ENCODE data around the gene IL25.
"Not testable (repeated sequence)": the region's sequence is repeated elsewhere in the genome, so short reads cannot be mapped to it uniquely, and the experiment has no call there.

The IL25 gene

DNA sequence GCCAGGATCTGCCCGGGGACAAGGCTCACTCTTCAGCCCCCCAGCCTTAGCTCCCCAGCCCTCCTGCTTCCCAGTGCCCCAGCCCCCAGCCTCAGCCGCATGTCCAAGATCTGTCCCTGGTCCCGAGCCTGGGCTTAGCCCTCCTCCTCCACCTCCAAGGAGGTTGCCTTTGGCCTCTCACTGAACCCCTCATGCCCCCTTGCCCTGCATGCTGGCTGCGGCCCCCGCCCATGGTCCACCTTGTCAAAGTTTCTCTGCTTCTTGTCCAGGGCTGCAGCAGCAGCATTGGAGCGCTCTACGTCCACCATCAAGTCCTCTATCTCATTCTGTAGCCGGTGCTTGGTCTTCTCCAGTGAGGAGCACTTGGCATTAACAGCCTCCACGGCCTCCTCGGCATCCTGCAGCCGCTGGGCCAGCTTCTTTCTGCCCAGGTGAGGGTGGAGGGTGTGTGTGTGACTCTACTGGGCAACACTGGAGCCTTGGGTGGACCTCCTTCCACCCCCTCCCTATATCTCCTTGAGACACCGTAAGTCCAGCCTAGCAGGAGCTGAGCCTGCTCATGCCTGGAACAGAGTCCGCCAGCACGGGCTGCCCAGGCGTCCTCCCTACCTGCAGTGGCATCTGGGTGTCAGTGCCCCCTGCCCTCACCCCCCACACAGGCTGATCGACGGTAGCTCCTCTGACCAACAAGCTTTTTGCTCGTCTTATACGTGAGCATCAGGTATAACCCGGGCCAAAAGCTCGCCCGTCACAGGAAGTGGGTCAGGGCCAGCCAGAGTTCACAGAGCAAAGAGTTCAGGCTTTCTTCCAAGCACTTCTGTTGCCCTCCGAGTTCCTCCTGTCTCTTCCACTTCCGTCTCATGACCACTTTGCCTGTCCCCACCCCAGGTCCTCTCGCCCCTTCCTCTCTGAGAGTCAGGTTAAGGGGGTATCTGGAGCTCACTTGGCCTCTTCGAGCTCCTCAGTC lies 15.6 kb downstream of the IL25 start:
- in situ Hi-C loops (cut with MboI; ENCODE audit: low sequenced_read_pairs) = no loop called here

DNA sequence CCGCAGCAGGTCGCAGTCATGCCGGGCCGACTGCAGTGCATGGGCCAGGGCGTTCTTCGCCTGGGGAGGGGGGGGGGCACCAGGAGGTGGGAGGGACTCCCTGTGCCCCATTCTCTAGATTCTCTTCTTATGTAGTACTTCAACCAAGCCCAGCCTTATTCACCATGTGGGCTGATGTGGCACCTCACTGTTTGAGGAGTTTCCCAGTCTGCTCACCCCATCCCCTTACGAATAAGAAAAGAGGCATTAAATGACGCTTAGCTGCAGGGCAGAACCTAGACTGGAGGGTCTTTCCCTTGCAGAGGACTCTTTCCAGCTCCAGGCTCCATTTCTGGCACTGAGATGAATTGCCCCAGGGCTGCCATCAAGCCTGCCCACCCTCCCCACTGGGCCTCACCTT lies 16.4 kb downstream of the IL25 start:
- in situ Hi-C loops (cut with MboI; ENCODE audit: low sequenced_read_pairs) = no loop called here

DNA sequence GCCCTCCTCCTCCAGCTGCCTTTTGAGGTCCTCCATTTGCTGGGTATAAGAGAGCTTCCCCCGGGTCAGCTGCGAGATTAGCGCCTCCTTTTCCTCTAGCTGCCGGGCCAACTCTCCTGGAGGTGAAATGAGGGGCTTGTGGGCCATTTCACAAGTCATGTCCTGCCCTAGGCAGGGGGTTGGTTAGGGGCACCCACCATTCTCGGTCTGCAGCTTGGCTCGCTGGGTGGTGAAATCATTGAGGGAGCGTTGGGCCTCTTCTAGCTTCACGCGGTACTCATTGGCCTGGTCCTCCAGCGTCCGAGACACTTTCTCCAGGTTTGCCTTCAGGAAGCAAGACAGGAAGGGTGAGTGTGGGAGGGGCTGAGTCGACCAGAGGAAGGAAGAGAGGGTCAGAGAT lies 16.8 kb downstream of the IL25 start:
- in situ Hi-C loops (cut with MboI; ENCODE audit: low sequenced_read_pairs) = no loop called here

GRCh38 chr14:23389871-23390270 lies 17.3 kb downstream of the IL25 start:
- in situ Hi-C loops (cut with MboI; ENCODE audit: low sequenced_read_pairs) = not testable (repeated sequence)

DNA sequence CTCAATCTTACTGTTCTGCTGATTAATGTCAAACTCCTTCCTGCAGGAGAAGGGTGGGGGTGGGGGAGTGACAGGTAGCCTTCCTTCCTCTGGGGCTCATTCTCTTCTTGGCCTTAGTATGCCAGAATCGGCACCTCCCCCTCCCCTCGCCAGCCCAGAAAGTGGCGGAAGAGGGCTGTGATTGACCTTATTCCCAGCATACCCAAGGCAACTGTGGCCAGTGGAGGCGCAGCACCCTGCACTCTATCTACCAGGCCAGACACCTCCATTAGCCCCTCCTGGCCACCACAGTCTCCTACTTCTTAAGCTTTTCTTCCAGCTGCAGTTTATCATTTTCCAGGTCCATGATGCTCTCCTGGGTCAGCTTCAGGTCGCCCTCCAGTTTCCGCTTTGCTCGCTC lies 20.0 kb downstream of the IL25 start:
- in situ Hi-C loops (cut with MboI; ENCODE audit: low sequenced_read_pairs) = no loop called here

DNA sequence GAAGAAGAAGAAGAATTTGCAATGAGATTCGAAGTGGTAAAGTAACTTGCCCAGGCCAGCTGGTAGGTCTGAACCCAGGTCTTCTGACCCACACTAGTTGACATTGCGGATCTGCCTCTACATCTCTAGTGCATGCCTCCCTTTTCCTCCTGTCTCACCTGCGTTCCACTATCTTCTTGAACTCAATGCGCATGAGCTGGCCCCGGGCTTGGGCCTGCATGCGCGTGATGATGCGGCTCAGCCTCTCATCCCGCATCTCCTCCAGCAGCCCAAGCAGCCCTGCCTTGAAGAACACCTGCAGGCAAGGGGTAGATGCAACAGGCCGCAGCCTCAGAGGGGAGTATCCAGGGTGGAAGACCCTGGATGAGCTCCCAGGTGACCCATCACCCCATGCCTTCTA lies 23.5 kb downstream of the IL25 start:
- in situ Hi-C loops (cut with MboI; ENCODE audit: low sequenced_read_pairs) = no loop called here

DNA sequence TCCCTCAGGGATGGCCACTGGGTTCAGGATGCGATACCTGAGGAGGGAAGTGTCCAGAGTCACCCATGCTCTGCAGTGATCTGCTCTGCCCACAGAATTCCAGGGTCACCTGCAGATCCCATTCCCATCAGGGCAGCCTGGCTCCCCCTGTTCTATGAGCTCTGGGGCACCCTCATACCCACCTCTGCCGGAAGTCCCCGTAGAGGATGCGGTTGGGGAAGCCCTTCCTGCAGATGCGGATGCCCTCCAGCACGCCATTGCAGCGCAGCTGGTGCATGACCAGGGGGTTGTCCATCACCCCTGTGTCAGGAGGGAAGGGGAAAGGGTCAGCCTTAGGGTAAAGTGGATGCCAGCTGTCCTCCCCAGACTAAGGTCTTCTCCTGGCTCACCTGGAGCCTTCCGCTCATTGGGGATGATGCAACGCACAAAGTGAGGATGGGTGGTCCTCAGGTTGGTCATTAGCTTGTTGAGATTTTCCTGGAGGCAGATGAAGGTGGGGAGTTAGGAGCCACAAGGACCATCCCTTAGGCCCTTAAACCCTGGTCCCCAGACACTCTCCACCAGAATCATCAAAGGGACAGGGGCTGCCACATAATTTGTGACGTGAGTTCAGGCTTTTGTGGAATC lies 24.3 kb downstream of the IL25 start:
- in situ Hi-C loops (cut with MboI; ENCODE audit: low sequenced_read_pairs) = no loop called here

DNA sequence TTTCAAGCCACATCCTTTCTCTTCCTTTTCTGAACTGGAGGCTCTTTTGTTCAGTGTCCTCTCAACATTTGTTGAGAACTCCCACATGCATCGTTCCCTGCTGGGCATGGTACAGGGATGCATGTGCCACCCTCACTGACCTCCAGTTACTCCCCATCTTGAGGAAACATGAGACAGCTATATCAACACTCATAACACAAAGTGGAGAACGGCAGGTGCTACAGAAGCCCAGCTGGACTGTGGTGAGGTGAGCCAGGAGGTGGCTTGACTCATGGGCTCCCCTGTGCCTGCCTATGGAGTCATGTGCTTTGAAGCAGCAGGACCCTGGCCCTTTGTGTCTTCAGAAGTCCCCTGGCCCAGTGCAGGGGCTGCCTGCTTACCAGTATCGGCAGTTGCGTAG lies 25.7 kb downstream of the IL25 start:
- in situ Hi-C loops (cut with MboI; ENCODE audit: low sequenced_read_pairs) = no loop called here

DNA sequence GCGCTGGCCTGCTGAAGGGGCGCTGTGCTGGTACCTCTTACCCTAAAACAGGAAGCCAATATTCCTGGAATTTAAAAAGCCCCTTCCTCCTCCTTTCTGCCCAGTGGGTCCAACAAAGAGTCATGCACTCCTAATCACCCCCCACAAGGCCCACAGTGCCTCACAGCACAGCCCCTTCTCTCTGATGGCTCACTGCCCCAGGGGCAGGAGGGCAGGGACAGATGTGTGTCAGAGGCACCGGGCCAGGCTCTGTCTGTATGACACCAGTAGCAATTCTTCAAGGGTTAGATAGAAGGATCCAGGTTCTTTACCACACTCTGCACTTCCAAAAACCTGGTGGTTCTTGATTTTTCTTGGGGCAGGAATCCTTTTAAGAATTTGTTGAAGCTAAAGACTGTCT lies 26.5 kb downstream of the IL25 start:
- in situ Hi-C loops (cut with MboI; ENCODE audit: low sequenced_read_pairs) = no loop called here

GRCh38 chr14:23399591-23399990 lies 27.0 kb downstream of the IL25 start:
- in situ Hi-C loops (cut with MboI; ENCODE audit: low sequenced_read_pairs) = no loop called here

DNA sequence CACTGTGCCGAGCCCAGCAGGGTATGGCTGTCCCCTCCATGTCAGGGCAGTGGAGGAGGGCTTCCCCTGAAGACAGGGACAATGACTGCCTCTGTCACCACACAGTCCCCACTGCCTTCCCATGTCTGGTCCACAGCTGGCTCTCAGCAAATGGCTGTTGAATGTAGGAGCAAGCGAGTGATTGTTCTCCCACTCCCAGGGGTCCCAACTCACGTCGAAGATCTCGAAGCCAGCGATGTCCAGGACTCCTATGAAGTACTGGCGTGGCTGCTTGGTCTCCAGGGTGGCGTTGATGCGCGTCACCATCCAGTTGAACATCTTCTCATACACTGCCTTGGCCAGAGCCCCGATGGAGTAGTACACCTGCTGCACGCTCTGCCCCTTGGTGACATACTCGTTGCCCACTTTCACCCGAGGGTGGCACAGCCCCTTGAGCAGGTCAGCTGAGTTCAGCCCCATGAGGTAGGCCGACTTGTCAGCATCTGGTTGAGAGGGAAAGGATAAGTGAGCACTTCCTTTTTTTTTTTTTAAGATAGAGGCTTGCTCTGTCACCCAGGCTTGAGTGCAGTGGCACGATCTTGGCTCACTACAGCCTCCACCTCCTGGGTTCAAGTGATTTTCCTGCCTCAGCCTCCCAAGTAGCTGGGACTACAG lies 28.0 kb downstream of the IL25 start:
- in situ Hi-C loops (cut with MboI; ENCODE audit: low sequenced_read_pairs) = not testable (repeated sequence)

DNA sequence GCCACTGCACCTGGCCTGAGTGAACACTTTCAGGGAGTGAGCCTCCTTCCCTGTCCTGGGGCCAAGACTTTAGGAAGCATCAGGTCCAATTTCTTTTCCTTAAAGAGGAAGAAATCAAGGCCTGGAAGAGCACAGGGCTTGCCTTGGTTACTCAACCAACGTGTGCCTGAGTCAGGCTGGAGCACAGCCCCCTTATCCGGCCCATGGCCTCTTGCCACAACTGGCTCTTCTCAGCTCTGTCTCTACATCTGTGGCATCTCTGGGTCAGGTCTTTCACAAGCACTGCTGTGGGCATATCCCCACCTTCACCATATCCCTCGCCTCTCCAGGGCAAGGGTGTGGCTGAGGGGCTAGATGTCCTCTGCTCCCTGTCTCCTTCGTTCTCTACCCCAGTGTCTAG lies 28.7 kb downstream of the IL25 start:
- in situ Hi-C loops (cut with MboI; ENCODE audit: low sequenced_read_pairs) = no loop called here

DNA sequence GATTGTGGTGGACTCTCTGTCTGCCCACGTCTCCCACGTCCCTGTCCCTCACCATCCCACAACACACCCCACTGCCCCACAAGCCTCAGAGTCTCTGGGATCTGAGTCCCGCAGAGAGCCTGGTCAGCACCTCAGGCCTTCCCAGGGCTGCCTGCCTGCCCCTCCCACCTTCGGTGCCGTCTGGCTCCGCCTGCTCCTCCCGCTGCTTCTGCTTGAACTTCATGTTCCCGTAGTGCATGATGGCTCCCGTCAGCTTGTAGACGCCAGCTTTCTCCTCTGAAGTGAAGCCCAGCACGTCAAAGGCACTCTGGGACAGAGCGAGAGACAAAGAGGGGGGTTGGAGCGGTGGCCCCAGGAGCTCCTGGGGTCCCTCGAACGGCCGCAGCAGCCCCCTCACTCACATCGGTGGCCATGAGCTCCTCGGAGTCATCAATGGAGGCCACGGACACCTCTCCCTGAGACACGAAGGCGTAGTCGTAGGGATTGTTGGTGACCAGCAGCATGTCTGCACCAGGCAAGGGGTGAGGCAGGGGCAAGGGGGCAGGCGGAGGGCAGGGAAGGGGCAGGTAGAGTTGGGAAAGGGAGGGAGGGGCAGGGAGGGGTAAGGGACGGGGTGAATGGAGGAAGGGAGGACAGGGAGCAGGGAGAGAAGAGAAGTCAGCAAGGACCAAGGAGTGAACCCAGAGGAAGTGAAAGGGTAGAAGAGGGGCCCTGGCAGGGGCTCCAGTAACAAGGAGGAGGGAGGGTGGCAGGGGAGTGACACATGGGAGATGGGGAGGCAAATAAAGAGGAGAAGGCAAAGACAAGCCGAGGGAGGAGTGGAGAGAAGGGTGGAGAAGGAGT lies 29.9 kb downstream of the IL25 start:
- in situ Hi-C loops (cut with MboI; ENCODE audit: low sequenced_read_pairs) = no loop called here

- in situ Hi-C loops (cut with MboI; ENCODE audit: low sequenced_read_pairs) = no loop called here
These were observed 30.5 kb downstream of the IL25 start for GRCh38 chr14:23403139-23403438.

DNA sequence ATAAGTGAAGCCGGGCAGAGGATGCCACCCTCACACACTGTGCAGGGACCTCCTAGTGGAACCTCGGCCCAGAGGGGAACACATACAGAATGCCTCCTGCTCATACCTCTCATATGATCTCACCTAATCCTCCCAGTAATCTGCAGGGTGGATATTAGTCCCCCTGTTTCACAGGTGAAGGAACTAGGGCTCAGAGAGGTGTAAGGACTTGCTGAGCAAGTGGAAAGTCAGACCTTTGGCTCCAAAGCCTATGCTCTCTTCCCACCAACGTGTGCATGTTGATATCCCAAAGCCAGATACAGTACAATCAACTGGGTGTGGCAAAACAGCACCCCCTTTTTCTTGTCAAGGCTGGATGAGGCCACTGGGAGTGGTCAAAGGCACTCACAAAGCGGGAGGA lies 31.3 kb downstream of the IL25 start:
- in situ Hi-C loops (cut with MboI; ENCODE audit: low sequenced_read_pairs) = no loop called here

GRCh38 chr14:23404331-23404900 lies 31.8 kb downstream of the IL25 start:
- in situ Hi-C loops (cut with MboI; ENCODE audit: low sequenced_read_pairs) = no loop called here

GRCh38 chr14:23405096-23405495 lies 32.5 kb downstream of the IL25 start:
- in situ Hi-C loops (cut with MboI; ENCODE audit: low sequenced_read_pairs) = no loop called here

DNA sequence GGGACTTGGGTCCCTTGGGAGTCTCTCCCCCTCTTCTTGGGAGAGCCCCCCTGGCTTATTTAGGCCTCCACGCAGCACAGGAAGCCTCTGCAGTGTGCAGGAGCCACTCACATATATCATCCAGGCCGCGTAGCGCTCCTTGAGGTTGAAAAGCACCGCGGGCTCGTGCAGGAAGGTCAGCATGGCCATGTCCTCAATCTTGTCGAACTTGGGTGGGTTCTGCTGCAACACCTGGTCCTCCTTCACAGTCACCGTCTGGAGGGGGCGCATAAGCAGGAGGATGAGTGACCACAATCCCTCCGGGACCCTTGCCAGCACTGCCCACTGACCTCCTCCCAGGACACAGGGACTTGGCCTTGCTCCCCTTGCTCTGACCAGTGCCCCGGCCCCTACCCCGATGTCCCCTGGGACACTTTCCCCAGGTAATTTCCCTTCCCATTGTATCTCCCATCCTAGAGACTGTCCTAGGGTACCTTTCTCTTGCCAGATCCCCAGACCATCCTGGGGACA lies 33.0 kb downstream of the IL25 start:
- in situ Hi-C loops (cut with MboI; ENCODE audit: low sequenced_read_pairs) = no loop called here

DNA sequence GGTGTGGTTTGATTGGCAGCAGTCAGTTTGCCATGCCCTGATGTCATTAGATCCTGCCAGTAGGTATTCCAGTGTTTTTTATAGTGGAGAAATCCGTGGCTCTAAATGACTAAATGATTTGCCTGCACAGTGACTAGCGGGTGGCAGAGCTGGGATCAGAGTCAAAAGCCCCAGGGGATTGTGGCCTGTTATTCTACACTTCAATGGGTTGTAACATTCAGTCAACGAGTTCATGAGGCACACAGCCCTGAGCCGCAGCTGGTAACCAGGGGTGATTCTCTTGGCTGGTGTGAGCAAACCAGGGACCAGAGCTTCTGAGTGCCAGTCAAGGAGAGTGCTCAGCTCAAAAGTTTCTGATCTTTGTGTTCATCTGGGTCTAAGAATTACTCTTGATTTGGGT lies 33.6 kb downstream of the IL25 start:
- in situ Hi-C loops (cut with MboI; ENCODE audit: low sequenced_read_pairs) = no loop called here

DNA sequence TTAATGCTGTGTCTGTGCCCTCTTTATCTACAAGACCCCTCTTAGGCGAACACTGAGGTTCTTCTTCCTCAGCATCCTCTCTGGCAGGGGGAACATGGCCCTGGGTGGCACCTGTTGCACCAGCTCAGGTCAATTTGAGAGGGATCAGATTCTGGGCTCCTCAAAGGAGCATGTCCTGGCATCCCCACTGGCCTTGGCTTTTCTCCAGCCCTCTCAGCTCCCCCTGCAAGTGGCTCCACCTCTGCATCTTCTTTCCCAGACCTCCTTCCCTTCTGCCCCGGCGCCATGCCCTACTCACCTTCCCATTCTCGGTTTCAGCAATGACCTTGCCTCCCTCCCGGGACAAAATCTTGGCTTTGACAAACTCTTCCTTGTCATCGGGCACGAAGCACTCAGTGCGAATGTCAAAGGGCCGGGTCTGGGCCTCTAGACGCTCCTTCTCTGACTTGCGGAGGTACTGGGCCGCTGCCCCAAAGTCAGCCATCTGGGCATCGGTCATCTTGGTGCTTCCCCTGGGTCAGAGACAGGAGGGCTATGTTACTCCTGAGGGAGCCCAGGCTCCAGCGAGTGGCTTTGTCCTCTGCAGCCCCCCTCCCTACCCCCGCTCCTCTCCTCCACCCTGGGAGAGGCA lies 34.2 kb downstream of the IL25 start:
- in situ Hi-C loops (cut with MboI; ENCODE audit: low sequenced_read_pairs) = no loop called here

Measured in HL-60/S4 treated with phorbol 12-myristate 13-acetate at 8.2 ng/mL for 4 days and 3 days (cell line).